K562 (cell line): ENCODE results near the gene PHTF1. TPM values are rescaled to one million over a fixed set of nuclear protein-coding genes. Genes with fewer than 3 reads are reported as not detected.

ENCODE experiments used
- ATAC-seq: fragments of 200-7000 bp; cut with Tn5 transposase; 3 replicates; pipeline ENCODE4 v1.9.1; 2020; ENCODE audit warnings: moderate library complexity
- BruUV-seq: library from RNA; stranded (reverse); fragments of 400-500 nt; replicated peaks from 2 replicates; lab custom pipeline; 2021; lab: Mats Ljungman, UMichigan
- CTCF ChIA-PET: fragments of 300-600 bp; formaldehyde crosslinking; extraction: SDS; loops from one replicate; lab custom pipeline; 2021; ENCODE audit warnings: low intra/inter-chr PET ratio; lab: Yijun Ruan, JAX
- POLR2A ChIA-PET: fragments of 300-600, 350-650 bp; sonication (Branson Sonifier 250); formaldehyde crosslinking; extraction: SDS; loops from one replicate; lab custom pipeline; 2021; ENCODE audit warnings: antibody characterized with exemption, inconsistent platforms; lab: Yijun Ruan, JAX
- DNase-seq, 4 experiments: peaks; one replicate each; pipeline versions ENCODE4 v3.0.0 to v3.0.0-alpha.2; 2011 to 2018; ENCODE audit warnings: low spot score in 3 of 4, mixed read lengths in 3 of 4; ENCODE audit errors: extremely low read depth in 1 of 4
- FAIRE-seq: peaks from 2 replicates; lab custom pipeline; 2011; peaks lifted over from hg19 to GRCh38; lab: Jason Lieb, UNC
- H2AFZ ChIP-seq: 2 replicates; pipeline ENCODE4 v1.6.0; 2011; ENCODE audit warnings: low read depth, low read length, control low read depth, inconsistent platforms
- H3K27ac ChIP-seq: fragments of 200-600 bp; 3 replicates; pipeline ENCODE4 v1.8.0; 2011; ENCODE audit warnings: low read depth, mild to moderate bottlenecking, control low read depth, inconsistent platforms, low read length, moderate library complexity, mixed read lengths; ENCODE audit errors: extremely low read depth
- H3K27me3 ChIP-seq, 2 experiments: fragments of 300-600 bp in 1 of 2; 2 replicates in 1 of 2; 3 replicates in 1 of 2; pipeline versions ENCODE4 v1.6.0 to v1.8.0; 2011; ENCODE audit warnings: inconsistent platforms in 2 of 2, low read length in 2 of 2, mild to moderate bottlenecking in 1 of 2, mixed read lengths in 1 of 2, moderate library complexity in 1 of 2; ENCODE audit not compliant: control insufficient read depth in 2 of 2, insufficient read depth in 2 of 2
- H3K36me3 ChIP-seq: fragments of 300-600 bp; 3 replicates; pipeline ENCODE4 v1.8.0; 2011; ENCODE audit warnings: mild to moderate bottlenecking, low read length, inconsistent platforms; ENCODE audit not compliant: control insufficient read depth, insufficient read depth
- H3K4me1 ChIP-seq, 2 experiments: fragments of 200-600 bp in 1 of 2; replicated peaks in 1 of 2; 2 replicates in 1 of 2; 3 replicates in 1 of 2; pipeline versions ENCODE4 v1.5.1 to v1.8.0; 2011; ENCODE audit warnings: inconsistent platforms in 2 of 2, low read length in 2 of 2, mild to moderate bottlenecking in 1 of 2, mixed read lengths in 1 of 2, moderate library complexity in 1 of 2; ENCODE audit not compliant: control insufficient read depth in 2 of 2, insufficient read depth in 2 of 2
- H3K4me2 ChIP-seq: 2 replicates; pipeline ENCODE4 v1.6.1; 2011; ENCODE audit warnings: low read length, control low read depth, inconsistent platforms, mixed read lengths; ENCODE audit not compliant: insufficient read depth
- H3K4me3 ChIP-seq: fragments of 200-600 bp; sonication (generic), shearing (Covaris generic); 2 replicates; pipeline ENCODE4 v1.5.1; 2016; ENCODE audit warnings: control low read depth, inconsistent platforms
- H3K79me2 ChIP-seq: fragments of 200-600 bp; 3 replicates; pipeline ENCODE4 v1.8.0; 2011; ENCODE audit warnings: low read length, inconsistent platforms; ENCODE audit not compliant: control insufficient read depth, insufficient read depth
- H3K9ac ChIP-seq, 2 experiments: 2 replicates each; pipeline versions ENCODE4 v1.6.0 to v1.6.1; 2011; ENCODE audit warnings: low read depth in 2 of 2, low read length in 2 of 2, control low read depth in 1 of 2, inconsistent platforms in 1 of 2, mild to moderate bottlenecking in 1 of 2, mixed read lengths in 1 of 2; ENCODE audit not compliant: insufficient read depth in 1 of 2
- H3K9me1 ChIP-seq: one replicate; pipeline ENCODE4 v1.6.0; 2011; ENCODE audit warnings: inconsistent platforms, mild to moderate bottlenecking, low read length, moderate library complexity; ENCODE audit not compliant: control insufficient read depth, insufficient read depth
- H3K9me3 ChIP-seq: replicated peaks from 2 replicates; pipeline ENCODE4 v1.5.1; 2011; ENCODE audit warnings: low read depth, low read length, inconsistent platforms; ENCODE audit not compliant: control insufficient read depth, insufficient read depth
- H4K20me1 ChIP-seq: replicated peaks from 2 replicates; pipeline ENCODE4 v1.6.1; 2011; ENCODE audit warnings: low read length, inconsistent platforms, mixed read lengths; ENCODE audit not compliant: control insufficient read depth, insufficient read depth
- ATF7 ChIP-seq: fragments of 450-650 bp; IDR thresholded peaks from 2 replicates; pipeline ENCODE4 v1.7.1; 2014; ENCODE audit warnings: mild to moderate bottlenecking, moderate library complexity
- CBFA2T3 ChIP-seq: fragments of 450-650 bp; IDR thresholded peaks from 2 replicates; pipeline ENCODE4 v1.6.1; 2017
- GATA2 ChIP-seq: sonication (generic); formaldehyde crosslinking; IDR thresholded peaks from 2 replicates; pipeline ENCODE4 v1.4.0; 2020; ENCODE audit warnings: mild to moderate bottlenecking, missing genetic modification reagents
- HEY1 ChIP-seq: fragments of 250-450 bp; sonication (Bioruptor Pico); IDR thresholded peaks from 2 replicates; pipeline ENCODE4 v1.5.0; 2020; ENCODE audit warnings: mild to moderate bottlenecking, moderate library complexity, borderline replicate concordance
- HNRNPL ChIP-seq: fragments of 200-400 bp; formaldehyde crosslinking; IDR thresholded peaks from 2 replicates; pipeline ENCODE4 v1.6.1; 2017; ENCODE audit warnings: low read depth, mild to moderate bottlenecking, low read length
- KAT8 ChIP-seq: fragments of 450-650 bp; IDR thresholded peaks from 2 replicates; pipeline ENCODE4 v1.6.1; 2016; ENCODE audit warnings: low read depth, mild to moderate bottlenecking
- KDM2B ChIP-seq: fragments of 250-450 bp; sonication (Bioruptor Pico); IDR thresholded peaks from 2 replicates; pipeline ENCODE4 v1.8.0; 2021; ENCODE audit warnings: mild to moderate bottlenecking, moderate library complexity
- NFE2L1 ChIP-seq: fragments of 450-650 bp; IDR thresholded peaks from 2 replicates; pipeline ENCODE4 v1.6.1; 2016; ENCODE audit warnings: missing genetic modification characterization, low read depth, mild to moderate bottlenecking, missing compliant biosample characterization, moderate library complexity, borderline replicate concordance
- TCF3 ChIP-seq: sonication (generic); formaldehyde crosslinking; IDR thresholded peaks from 2 replicates; pipeline ENCODE4 v1.4.0; 2020; ENCODE audit warnings: mild to moderate bottlenecking, missing genetic modification reagents
- ZNF140 ChIP-seq: fragments of 250-450 bp; sonication (Bioruptor Pico); IDR thresholded peaks from 2 replicates; pipeline ENCODE4 v1.8.0; 2021; ENCODE audit warnings: moderate library complexity, mild to moderate bottlenecking, inconsistent platforms
- ZNF584 ChIP-seq: fragments of 200-800 bp; sonication (Bioruptor generic); IDR thresholded peaks from 2 replicates; pipeline ENCODE4 v1.6.1; 2016; ENCODE audit warnings: low read depth, mild to moderate bottlenecking, missing genetic modification characterization, missing compliant biosample characterization
- ZNF644 ChIP-seq: fragments of 200-800 bp; sonication (Bioruptor generic); IDR thresholded peaks from 2 replicates; pipeline ENCODE4 v1.6.1; 2016; ENCODE audit warnings: low read depth, missing genetic modification characterization, missing compliant biosample characterization
- ZSCAN32 ChIP-seq: fragments of 450-650 bp; formaldehyde crosslinking; IDR thresholded peaks from 2 replicates; pipeline ENCODE4 v1.4.0; 2020; ENCODE audit warnings: mild to moderate bottlenecking, moderate library complexity
- WGBS: fragments of 100-300 bp; shearing (Covaris generic); methylation state at CpG from one replicate; pipeline ENCODE4 v1.1.6; 2016; ENCODE audit warnings: low coverage, mixed read lengths; ENCODE audit not compliant: insufficient coverage; ENCODE audit errors: missing lambda C conversion rate; 5-methylcytosine and 5-hydroxymethylcytosine counted together
- in situ Hi-C: fragments of 300-500 bp; cut with MboI; formaldehyde crosslinking; loops from 4 replicates; pipeline ENCODE4 v1.15.0; 2018; ENCODE audit warnings: inconsistent platforms, mixed read lengths
- intact Hi-C: fragments of 100-400 bp; cut with micrococcal nuclease; formaldehyde crosslinking; loops from 2 replicates; pipeline ENCODE4 v1.14.2; 2022
- polyA plus RNA-seq, 8 experiments: library from polyadenylated mRNA; depleted of rRNA in 4 of 8; stranded (reverse) in 5 of 8; unstranded in 3 of 8; fragments of >200 nt; fragmentation: Nextera tagmentation in 2 of 8; fragmentation: Illumina TruSeq in 1 of 8; extraction: Ambion mirVana in 2 of 8; extraction: Trizol in 1 of 8; gene quantifications; 2 replicates each; pipeline versions ENCODE4 v1.2.1 to v1.2.3, GENCODE V29; 2011 to 2014; ENCODE audit warnings: inconsistent platforms in 1 of 8, missing spikeins in 1 of 8
- total RNA-seq, 7 experiments: library from RNA; depleted of rRNA in 6 of 7; stranded (reverse); fragments of >200 nt in 6 of 7; fragmentation: Illumina TruSeq in 2 of 7; extraction: Trizol in 2 of 7; gene quantifications; 2 replicates each; pipeline versions ENCODE4 v1.2.1 to v1.2.3, GENCODE V29; 2011 to 2021; ENCODE audit warnings: low replicate concordance in 1 of 7
- TF ChIP-seq, protein P1 (sequence below): sonication (generic); formaldehyde crosslinking; IDR thresholded peaks from 2 replicates; pipeline ENCODE4 v1.9.0; 2022; ENCODE audit warnings: mild to moderate bottlenecking, missing genetic modification reagents
- TF ChIP-seq, protein P2 (sequence below): fragments of 450-650 bp; IDR thresholded peaks from 2 replicates; pipeline ENCODE4 v1.6.1; 2016; ENCODE audit warnings: low read depth, mild to moderate bottlenecking, moderate library complexity

The PHTF1 gene
- total and polyA plus RNA-seq, 9 of the 15 experiments (the other 6 are each of a cell fraction or from before 2014, with no cell fraction given) = 8.4 to 36.2 (median 23.0) TPM

DNA sequence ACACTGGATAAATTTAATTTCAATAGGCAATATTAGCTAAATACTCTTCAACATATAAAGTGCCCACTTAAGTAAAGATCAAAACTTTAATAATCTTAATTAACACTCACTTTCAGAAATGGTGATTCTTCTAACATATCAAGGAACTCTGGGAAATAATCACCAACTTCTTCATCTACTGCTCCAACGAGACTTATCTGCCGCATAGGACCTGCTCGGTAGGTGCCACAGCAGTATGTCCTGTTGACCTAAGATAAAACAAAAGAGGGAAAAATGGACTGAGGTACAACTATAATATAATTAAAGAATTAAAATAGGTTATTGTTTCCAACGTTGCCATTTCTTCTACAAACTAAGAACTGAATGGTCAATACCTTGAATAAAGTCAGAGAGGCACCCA, 18.3 kb upstream of the PHTF1 start:
- no peaks in the 10 kb centered on the region for H3K9me3 ChIP-seq
- H3K4me3 ChIP-seq = no peak overlapping the region
- ChIA-PET POLR2A (no interaction called here), CTCF (no interaction called here)
- peaks cover 61% of the 10 kb centered on the region for H3K79me2 ChIP-seq
- H3K27ac ChIP-seq = peak overlapping the region; percentile 13; the same call in 1 of the 3 replicates
- H2AFZ ChIP-seq = no peak overlapping the region
- BruUV-seq = no TSS peak
- H3K9ac ChIP-seq = no peak overlapping the region
- DNase-seq = no peak
- no peak for ATAC-seq
- TF ChIP-seq CBFA2T3 = 0 out of 2 replicates have a peak, but pooled peaks have one; percentile 27
- TF ChIP-seq, protein P1, sequence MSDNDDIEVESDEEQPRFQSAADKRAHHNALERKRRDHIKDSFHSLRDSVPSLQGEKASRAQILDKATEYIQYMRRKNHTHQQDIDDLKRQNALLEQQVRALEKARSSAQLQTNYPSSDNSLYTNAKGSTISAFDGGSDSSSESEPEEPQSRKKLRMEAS = no peak
- TF ChIP-seq TCF3 (CRISPR knock-in tag) = peak; percentile 17; the same call in 1 of the 2 replicates
- no peak for TF ChIP-seq HEY1
- in situ Hi-C loops = no loop called here
- H3K9me1 ChIP-seq = no peaks in the 10 kb centered on the region
- FAIRE-seq = no peak
- 53% methylated on average over 4 of the region's 4 CpGs for WGBS
- intact Hi-C loops = no loop called here
- no peak overlapping the region for H3K4me2 ChIP-seq
- no peaks in the 10 kb centered on the region for H3K27me3 ChIP-seq
- H3K4me1 ChIP-seq = peaks cover 15 to 31% of the 10 kb centered on the region in 2 experiments
- peaks cover 17% of the 10 kb centered on the region; the same call in 1 of the 2 replicates for H4K20me1 ChIP-seq
- peaks cover 26% of the 10 kb centered on the region; the same call in 2 of the 3 replicates for H3K36me3 ChIP-seq

DNA sequence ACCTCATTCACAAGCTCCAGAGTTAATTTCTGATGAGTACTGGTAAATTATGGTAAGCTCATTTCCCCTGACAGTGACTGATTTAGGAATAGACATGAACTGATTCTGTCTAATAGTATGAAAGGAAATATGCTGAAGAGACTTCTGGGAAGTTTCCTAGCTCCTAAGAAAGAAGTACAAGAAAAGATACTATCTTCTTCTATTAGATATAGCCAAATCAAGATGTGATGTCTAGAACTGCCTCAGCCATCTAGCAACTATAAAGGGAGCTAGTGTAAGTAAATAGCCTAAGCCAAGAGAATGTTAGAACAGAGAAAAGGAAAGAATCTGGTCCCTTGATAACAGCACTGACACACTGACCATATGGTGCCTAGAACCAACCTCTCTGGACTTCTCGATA, 10.7 kb upstream of the PHTF1 start:
- DNase-seq (no peak), ATAC-seq (no peak), FAIRE-seq (no peak)
- ChIA-PET POLR2A (interaction anchor here (0.7 to 1.1 kb wide), 5 partner anchors 8 to 1846 kb away, joined by 3 to 4 read pairs (median 3); no protein-coding TSS in a partner anchor), CTCF (no interaction called here)
- BruUV-seq = no TSS peak
- 80% methylated on average over 1 of the region's 1 CpG for WGBS
- no peak overlapping the region for H3K4me2 ChIP-seq
- H4K20me1 ChIP-seq = no peaks in the 10 kb centered on the region
- in situ Hi-C loops = no loop called here
- intact Hi-C loops = no loop called here
- no peaks in the 10 kb centered on the region for H3K9me3 ChIP-seq
- H2AFZ ChIP-seq = no peak overlapping the region
- H3K36me3 ChIP-seq = peaks cover 58% of the 10 kb centered on the region
- no peak overlapping the region for H3K27ac ChIP-seq
- H3K9me1 ChIP-seq = no peaks in the 10 kb centered on the region
- H3K27me3 ChIP-seq = no peaks in the 10 kb centered on the region
- no peak for TF ChIP-seq KAT8
- TF ChIP-seq KDM2B = no peak
- no peak for TF ChIP-seq ZSCAN32 (CRISPR knock-in tag)
- TF ChIP-seq GATA2 (CRISPR knock-in tag) = no peak
- no peak for TF ChIP-seq HNRNPL
- no peak for TF ChIP-seq ATF7
- TF ChIP-seq NFE2L1 (tag) = no peak
- TF ChIP-seq, protein P2, sequence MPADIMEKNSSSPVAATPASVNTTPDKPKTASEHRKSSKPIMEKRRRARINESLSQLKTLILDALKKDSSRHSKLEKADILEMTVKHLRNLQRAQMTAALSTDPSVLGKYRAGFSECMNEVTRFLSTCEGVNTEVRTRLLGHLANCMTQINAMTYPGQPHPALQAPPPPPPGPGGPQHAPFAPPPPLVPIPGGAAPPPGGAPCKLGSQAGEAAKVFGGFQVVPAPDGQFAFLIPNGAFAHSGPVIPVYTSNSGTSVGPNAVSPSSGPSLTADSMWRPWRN = no peak
- no peak for TF ChIP-seq ZNF140 (CRISPR knock-in tag)
- no peak for TF ChIP-seq ZNF644
- no peak for TF ChIP-seq ZNF584 (CRISPR knock-in tag)
- peaks cover 24% of the 10 kb centered on the region; the same call in 1 of the 3 replicates for H3K79me2 ChIP-seq
- no peaks in the 10 kb centered on the region for H3K4me1 ChIP-seq
- H3K9ac ChIP-seq = no peak overlapping the region
- no peak overlapping the region for H3K4me3 ChIP-seq
